GM18951 (cell line): ENCODE results near the gene HAPLN3.
"Not testable (repeated sequence)": the region's sequence is repeated elsewhere in the genome, so short reads cannot be mapped to it uniquely, and the experiment has no call there.

Experiments
- POLR2A ChIP-seq: IDR thresholded peaks from 4 replicates; pipeline ENCODE4 v1.6.1; 2011; ENCODE audit warnings: mild to moderate bottlenecking; ENCODE audit not compliant: insufficient read length, insufficient read depth; ENCODE audit errors: extremely low read depth
- in situ Hi-C: fragments of 300-500 bp; cut with MboI; formaldehyde crosslinking; loops from one replicate; pipeline ENCODE4 v1.12.0; 2022; ENCODE audit warnings: low sequenced_read_pairs, mixed read lengths, inconsistent platforms; ENCODE audit not compliant: unreplicated experiment

HAPLN3 gene, protein sequence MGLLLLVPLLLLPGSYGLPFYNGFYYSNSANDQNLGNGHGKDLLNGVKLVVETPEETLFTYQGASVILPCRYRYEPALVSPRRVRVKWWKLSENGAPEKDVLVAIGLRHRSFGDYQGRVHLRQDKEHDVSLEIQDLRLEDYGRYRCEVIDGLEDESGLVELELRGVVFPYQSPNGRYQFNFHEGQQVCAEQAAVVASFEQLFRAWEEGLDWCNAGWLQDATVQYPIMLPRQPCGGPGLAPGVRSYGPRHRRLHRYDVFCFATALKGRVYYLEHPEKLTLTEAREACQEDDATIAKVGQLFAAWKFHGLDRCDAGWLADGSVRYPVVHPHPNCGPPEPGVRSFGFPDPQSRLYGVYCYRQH

DNA sequence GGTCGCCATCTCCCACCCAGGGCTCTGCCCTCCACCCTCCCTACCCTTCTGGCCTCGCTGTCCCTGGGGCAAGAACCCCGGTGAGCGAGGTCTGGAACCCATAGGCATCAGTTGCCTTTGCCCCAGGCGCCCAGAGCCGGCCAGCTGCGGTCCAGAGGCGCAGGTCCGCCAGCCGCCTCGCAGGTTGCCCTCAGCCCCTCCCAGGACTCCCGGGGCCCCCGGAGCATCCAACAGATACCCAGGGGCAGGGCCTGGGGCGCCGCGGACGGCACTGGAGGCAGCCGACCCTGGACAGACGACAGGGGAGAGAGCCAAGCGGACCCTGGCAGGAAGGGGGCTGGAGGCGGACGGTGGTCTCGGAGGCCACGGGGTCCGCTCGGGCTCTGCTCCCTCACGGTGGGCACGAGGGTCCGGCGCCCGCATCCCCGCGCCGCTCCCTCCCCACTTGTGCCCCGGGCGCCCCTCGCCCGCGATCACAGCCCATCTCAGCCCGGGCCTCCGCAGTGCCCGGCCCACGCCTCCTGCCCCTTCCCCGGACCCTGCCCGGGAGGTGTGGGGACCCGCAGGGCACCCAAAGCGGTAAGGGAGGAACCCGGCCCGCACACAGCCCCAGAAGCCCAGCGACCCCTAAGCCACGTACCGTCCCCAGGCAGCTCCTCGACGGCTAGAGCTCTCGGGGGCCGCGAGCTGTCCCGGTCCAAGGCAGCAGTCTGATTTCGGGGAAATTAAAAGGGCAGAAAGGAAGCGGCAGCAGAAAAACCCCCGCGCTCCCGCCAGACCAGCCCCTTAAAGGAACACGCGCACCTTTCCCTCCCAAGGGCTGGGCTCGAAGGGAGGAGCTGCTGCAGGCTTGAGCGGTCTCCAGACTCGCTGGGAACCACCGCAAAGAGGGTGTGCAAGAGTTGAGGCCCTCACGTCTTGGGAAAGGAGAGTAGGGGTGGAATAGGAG lies at the start of gene HAPLN3:
Gene HAPLN3 (minus strand): TSS at position 726 of the 949 bp plus-strand sequence. CDS start 8,246 bp downstream, outside the sequence.
- in situ Hi-C loops: no loop called here
- TF ChIP-seq POLR2A: no peak

GRCh38 chr15:88940110-88940675 lies 44.8 kb upstream of the HAPLN3 start:
- in situ Hi-C loops: no loop called here
- no peak for TF ChIP-seq POLR2A

- TF ChIP-seq POLR2A: no peak
- in situ Hi-C loops: no loop called here
These were observed 44.1 kb upstream of the HAPLN3 start for GRCh38 chr15:88939486-88939806.

DNA sequence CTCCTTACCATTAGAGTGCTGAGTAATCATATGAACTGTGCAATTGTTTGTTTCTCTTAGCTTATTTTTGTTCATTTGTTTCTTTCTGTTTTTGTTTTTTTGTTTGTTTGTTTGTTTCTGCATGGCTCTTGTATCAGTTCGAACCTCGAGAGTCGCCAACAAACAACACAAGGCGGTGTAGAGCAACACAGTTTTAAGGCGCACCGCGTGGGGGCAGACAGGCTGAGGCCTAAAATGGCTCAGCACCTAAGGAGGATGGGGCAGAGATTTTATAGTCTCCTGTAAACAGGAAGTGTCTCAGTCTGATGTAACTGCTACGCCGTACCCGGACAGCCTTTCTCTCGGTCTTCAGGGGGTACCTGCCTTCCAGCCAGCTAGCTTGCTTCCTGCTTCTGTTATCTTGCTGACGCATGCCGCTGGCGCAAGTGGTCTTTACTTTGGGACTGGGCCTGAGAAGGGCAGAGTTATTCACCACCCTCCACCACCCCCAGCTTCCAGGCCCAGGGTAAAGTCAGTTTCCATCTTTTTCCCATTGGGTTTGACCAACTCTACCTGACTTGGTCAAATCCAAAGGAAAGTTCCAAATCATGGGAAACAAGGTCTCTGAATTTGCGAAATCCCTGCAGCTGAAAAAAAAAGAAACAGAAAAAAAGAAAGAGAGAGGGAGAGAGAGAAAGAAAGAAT lies 43.6 kb upstream of the HAPLN3 start:
- in situ Hi-C loops: no loop called here

DNA sequence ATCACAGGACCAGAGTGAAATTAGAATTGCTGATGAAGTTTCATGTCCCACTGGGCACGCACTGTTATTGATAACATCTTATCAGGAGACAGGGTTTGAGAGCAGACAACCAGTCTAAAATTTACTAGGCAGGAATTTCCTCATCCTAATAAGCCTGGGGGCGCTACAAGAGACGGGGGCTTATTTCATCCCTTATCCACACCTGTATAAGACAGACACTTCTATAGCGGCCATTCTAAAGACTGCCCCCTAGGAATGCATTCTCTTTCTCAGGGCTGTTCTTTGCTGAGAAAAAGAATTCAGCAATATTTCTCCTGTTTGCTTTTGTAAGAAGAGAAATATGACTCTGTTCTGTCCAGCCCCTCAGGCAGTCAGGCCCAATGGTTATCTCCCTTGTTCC lies 39.1 kb upstream of the HAPLN3 start:
- in situ Hi-C loops: not testable (repeated sequence)

More for the DNA sequence above, 43.6 kb upstream of the HAPLN3 start:
- no peak for TF ChIP-seq POLR2A

DNA sequence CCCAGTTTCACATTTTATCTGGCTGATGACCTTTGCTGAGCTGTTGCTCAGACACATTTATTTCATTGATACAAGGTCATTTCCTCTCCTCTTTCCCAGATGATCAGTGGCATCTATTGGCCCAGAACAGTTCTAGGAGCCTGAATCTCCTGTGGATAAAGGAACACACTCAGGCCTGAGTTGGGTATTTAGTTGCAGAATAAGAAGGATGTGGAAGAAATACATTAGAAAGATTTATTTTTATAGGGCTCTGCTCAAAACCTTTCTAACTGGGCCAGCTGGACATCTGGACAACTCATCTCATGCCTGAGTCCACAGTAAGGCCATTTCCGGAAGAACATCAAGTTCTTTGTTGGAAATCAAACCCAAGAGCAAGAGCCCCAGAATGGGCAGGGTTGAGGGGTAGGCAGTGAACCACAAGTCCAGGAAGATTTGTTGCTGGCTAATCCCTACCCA lies 37.6 kb upstream of the HAPLN3 start:
- in situ Hi-C loops: no loop called here
- TF ChIP-seq POLR2A: no peak

GRCh38 chr15:88932271-88932874 lies 37.0 kb upstream of the HAPLN3 start:
- in situ Hi-C loops: no loop called here
- TF ChIP-seq POLR2A: no peak

DNA sequence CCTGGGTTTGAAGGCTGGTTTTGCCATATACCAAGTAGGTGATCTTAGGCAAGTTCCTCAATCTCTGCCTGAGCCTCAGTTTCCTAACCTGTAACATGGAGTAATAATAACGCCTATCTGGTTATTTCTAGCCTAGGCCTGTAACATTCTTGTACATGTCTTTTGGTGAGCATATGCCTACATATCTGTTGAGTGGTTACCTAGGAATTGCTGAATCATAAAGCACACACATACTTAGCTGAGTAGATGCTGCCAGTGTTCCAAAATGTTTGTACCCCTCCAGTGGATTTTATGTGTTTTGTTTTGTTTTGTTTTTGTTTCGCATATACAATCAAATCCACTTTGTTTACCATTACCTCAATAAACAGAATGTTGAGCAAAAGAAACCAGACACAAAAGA lies 35.2 kb upstream of the HAPLN3 start:
- in situ Hi-C loops: no loop called here
- TF ChIP-seq POLR2A: no peak

DNA sequence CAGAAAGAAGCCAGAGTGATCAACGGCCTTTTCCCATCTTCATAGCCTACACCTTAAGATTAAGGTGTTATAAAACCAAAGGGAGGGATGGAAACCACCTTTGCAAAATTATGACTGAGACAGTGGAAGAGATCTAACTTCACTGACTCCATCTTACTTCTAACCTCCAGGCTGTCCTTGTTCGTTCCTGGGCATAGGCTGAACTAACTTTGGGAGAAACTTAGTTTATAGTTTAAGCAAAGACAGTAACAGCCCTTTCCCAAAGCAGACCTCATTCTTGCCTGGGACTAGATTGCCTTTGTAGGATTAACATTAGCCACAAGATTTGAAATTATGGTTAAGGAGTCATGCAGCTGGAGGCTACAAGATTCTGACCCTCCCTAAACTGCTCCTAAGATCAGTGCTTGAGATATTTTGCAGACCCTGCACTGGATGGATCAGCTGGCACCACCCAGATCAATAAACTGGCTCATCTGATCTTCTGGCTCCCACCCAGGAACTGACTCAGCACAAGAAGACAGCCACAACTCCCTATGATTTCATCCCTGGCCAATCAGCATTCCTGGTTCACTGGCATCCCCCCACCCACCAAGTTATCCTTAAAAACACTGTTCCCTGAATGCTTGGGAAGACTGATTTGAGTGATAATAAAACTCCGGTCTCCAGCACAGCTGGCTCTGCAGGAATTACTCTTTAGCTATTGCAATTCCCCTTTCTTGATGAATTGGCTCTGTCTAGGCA lies 34.2 kb upstream of the HAPLN3 start:
- in situ Hi-C loops: not testable (repeated sequence)

DNA sequence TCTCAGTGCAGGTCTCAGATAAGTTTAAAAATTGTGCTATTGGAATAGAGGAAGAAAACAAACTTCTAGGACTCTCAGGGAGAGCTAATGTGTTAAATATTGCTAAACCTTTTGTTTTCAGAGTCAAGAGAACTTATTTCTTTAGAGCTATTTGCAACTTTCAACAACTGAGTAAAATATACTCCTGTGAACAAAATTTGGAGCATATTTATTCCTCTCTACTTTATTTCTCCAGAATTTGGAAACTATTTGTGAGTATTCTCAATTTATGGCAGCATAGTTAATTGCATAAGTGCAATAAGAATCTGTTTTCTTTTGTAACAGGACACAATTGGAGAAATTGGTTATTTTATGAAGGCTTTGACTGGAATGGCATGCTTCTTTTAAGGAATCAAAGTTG lies 32.8 kb upstream of the HAPLN3 start:
- in situ Hi-C loops: not testable (repeated sequence)

DNA sequence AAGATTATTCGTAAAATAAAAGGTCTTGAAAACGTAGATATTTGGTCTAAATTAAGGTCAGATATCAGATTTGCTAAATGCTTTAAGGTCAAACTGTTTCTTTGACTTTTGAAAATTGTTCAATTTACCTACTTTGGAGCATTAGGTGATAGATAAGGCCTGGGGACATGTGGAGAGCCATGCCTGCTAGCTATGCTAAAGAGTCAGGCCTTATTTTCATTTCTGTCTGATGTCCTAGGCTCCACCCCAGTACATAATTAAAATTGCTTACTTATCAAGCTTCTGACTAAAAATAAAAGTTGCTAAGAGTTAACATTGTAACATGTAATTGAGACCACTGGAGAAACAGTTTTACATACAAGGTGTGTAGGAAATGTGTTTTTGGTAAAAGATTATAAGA lies 30.3 kb upstream of the HAPLN3 start:
- in situ Hi-C loops: not testable (repeated sequence)

DNA sequence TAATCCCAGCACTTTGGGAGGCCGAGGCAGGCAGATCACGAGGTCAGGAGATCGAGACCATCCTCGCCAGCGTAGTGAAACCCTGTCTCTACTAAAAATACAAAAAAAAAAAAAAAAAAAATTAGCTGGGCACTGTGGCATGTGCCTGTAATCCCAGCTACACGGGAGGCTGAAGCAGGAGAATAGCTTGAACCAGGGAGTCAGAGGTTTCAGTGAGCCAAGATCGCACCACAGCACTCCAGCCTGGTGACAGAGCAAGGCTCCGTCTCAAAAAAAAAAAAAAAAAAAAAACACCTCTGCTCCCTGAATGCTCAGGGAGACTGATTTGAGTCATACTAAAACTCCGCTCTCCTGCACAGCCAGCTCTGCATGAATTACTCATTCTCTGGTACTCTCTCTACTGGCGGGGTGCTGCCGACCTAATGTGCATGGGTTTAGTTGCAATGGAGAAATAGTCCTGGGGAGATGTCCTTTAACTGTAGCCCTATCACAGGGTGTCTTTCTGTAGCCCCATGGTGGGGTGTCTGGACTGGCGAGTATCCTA lies 25.6 kb upstream of the HAPLN3 start:
- in situ Hi-C loops: not testable (repeated sequence)
